ENCODE measurements around the gene ELMO1. TPM values are rescaled to one million over a fixed set of nuclear protein-coding genes. Genes with fewer than 3 reads are reported as not detected.

ELMO1 gene
- total RNA-seq, 1 experiment from 2014 or later, result 10.1 TPM

DNA sequence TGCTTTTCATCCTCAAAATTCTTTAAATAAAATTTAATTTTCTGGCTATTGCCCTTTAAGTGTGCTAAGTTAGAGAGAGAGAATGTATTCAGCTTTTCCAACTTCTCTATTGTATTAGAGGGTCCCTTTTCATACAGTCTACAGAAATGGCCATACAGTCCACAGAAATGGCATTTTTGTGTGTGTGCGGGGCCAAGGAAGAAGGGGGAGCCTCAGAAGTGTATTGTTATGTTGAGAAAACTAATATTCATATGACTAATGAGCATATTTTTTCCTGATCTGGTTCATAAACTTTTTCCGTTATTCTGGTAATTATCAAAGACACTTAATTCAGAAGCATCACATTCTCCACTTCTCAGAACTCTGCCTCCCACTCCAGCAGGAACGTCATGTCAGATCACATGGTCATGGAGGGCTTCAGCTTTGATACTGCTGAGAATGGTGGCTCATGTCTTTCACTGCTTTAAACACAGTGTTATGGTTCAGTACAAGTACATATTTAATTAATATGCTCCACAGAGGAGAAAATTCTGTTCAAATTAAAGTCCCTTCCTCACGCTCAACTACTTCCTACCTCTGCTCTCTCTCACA is 37.1 kb downstream of the ELMO1 start:
- DNase-seq (ENCODE audit: extremely low read depth, low read depth), result no peak

- no peak for DNase-seq (ENCODE audit: extremely low read depth, low read depth)
Measured at GRCh38 chr7:37410305-37411229, 38.1 kb downstream of the ELMO1 start.

GRCh38 chr7:37409461-37409860 is 39.2 kb downstream of the ELMO1 start:
- no peak for DNase-seq (ENCODE audit: extremely low read depth, low read depth)

- DNase-seq (ENCODE audit: extremely low read depth, low read depth), result no peak
Measured at GRCh38 chr7:37408291-37409228, 40.1 kb downstream of the ELMO1 start.

- no peak for DNase-seq (ENCODE audit: extremely low read depth, low read depth)
Measured at GRCh38 chr7:37405603-37406122, 43.0 kb downstream of the ELMO1 start.

- DNase-seq (ENCODE audit: extremely low read depth, low read depth), result no peak
Measured at GRCh38 chr7:37405128-37405527, 43.5 kb downstream of the ELMO1 start.

GRCh38 chr7:37399876-37400421 is 48.7 kb downstream of the ELMO1 start:
- DNase-seq (ENCODE audit: extremely low read depth, low read depth), result no peak

GRCh38 chr7:37398403-37398802 is 50.3 kb downstream of the ELMO1 start:
- DNase-seq (ENCODE audit: extremely low read depth, low read depth), result no peak

GRCh38 chr7:37395618-37396259 is 52.9 kb downstream of the ELMO1 start:
- no peak for DNase-seq (ENCODE audit: extremely low read depth, low read depth)

DNA sequence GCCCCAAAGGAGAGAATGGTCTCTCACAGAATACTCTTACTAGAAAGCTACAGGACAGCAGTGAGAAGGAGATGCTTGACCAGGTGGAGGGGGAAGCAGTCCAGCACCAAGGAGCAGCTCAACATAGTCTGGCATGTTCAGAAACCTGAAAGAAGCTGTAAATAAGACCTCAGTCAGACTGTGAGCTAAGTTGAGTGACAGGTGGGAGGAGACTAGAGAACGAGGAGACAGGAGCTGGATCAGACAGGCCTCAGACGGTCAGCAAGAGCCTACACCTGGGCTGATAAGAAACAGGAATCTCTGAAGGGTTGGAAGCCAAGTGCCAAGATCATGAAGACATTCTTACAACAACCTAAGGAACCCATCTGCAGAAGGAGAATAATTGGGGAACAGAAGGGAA is 54.5 kb downstream of the ELMO1 start:
- no peak for DNase-seq (ENCODE audit: extremely low read depth, low read depth)

- no peak for DNase-seq (ENCODE audit: extremely low read depth, low read depth)
Measured at GRCh38 chr7:37393476-37393875, 55.2 kb downstream of the ELMO1 start.

DNA sequence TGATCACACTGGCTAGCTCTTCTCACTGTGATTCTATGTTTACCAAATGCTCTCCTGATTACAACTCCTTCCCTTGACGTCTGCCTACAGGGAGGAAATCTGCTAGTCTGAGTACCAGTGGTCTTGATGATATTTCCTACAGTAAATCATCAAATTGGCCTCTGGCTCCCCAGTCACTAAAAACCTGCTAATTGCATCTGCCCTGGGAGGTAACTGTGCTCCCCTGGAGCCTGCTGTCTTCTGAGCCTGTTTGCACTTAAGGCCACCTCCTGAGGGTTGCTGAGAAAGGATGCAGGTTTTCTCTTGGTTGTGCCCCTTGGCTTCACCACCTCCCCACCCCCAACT is 56.0 kb downstream of the ELMO1 start:
- no peak for DNase-seq (ENCODE audit: extremely low read depth, low read depth)

- no peak for DNase-seq (ENCODE audit: extremely low read depth, low read depth)
Measured at GRCh38 chr7:37391791-37392672, 56.6 kb downstream of the ELMO1 start.

DNA sequence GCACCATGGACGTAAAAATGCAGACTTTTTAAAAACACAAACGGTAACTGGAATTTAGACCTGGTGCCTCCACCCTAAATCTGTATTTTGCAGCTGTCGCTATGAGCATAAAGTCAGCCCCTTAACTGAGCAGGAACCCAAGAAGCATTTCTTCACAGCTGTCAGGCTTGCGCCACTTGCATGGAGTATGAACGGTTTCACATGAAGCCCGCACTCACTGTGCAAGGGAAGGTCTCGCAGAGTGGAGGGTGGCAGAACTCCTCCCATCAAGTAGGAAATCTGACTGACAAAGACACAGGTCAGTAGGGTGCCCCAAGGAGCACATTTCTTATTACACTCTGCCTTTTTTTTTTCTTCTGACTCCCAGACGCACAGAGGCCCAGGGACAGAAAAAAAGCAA is 58.5 kb downstream of the ELMO1 start:
- no peak for DNase-seq (ENCODE audit: extremely low read depth, low read depth)

GRCh38 chr7:37388811-37389210 is 59.9 kb downstream of the ELMO1 start:
- no peak for DNase-seq (ENCODE audit: extremely low read depth, low read depth)

GRCh38 chr7:37385787-37386186 is 62.9 kb downstream of the ELMO1 start:
- no peak for DNase-seq (ENCODE audit: extremely low read depth, low read depth)

DNA sequence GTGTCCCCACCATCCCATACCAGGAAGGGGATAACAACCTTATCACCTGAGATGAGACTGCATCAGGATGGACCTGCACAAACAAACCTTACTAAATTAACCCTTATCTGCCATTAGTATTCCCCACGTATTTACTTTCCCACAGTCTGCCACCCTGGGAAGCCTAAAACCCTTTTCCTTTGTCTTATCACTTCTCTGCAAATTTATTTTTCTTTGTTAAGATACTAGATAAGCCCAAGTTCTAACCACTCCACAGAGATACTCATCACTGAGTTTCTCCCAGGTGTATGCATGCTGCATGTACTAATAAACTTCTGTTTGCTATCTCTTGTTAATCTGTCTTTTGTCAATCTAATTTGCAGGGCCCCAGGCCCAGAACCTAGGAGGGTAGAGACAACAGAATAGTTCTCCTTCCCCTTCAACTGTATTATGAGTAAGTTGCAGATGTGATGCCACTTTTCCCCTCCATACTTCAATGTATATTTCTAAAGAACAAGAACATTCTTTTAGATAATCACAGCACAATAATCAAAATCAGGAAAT is 66.0 kb downstream of the ELMO1 start:
- DNase-seq (ENCODE audit: extremely low read depth, low read depth), result no peak

- no peak for DNase-seq (ENCODE audit: extremely low read depth, low read depth)
Measured at GRCh38 chr7:37380831-37381230, 67.8 kb downstream of the ELMO1 start.

Data from NCI-H460 (cell line).